Renal cortex interstitium (tissue), 3 donors: ENCODE measurements around the gene STAB1. TPM values are rescaled to one million over a fixed set of nuclear protein-coding genes. Genes with fewer than 3 reads are reported as not detected.

Experiments
- polyA plus RNA-seq, 3 donors: library from polyadenylated mRNA; unstranded; fragments of 120-200 nt; gene quantifications; one replicate each; pipeline ENCODE4 v1.2.1, GENCODE V29; 2013; ENCODE audit not compliant: insufficient read length in 3 of 3

STAB1 gene
- polyA plus RNA-seq, 3 donors: 33.9 to 45.5 (median 44.6) TPM

Other genes starting within 250 kb of the STAB1 start
- 10 to 100 TPM; 17.9 to 20.4 (median 18.2) TPM for gene PPM1M, start 249.6 kb upstream of the STAB1 start, polyA plus RNA-seq
- gene WDR82, start 216.7 kb upstream of the STAB1 start, polyA plus RNA-seq: 100 to 1,000 TPM in 2 of 3 donors, 10 to 100 TPM in 1; 88.4 to 112 (median 110) TPM
- 10 to 100 TPM; 26.2 to 49.4 (median 41.2) TPM for gene GLYCTK, start 207.5 kb upstream of the STAB1 start, polyA plus RNA-seq
- gene DNAH1, start 179.0 kb upstream of the STAB1 start, polyA plus RNA-seq: 10 to 100 TPM; 10.0 to 13.9 (median 10.3) TPM
- gene BAP1, start 85.3 kb upstream of the STAB1 start, polyA plus RNA-seq: 10 to 100 TPM; 84.5 to 92.5 (median 89.8) TPM
- 10 to 100 TPM in 2 of 3 donors, 1 to 10 TPM in 1; 8.1 to 14.1 (median 10.4) TPM for gene PHF7, start 84.7 kb upstream of the STAB1 start, polyA plus RNA-seq
- 10 to 100 TPM; 23.5 to 32.7 (median 24.5) TPM for gene SEMA3G, start 50.2 kb upstream of the STAB1 start, polyA plus RNA-seq
- 1 to 10 TPM; 6.1 to 7.2 (median 6.5) TPM for gene TNNC1, start 41.3 kb upstream of the STAB1 start, polyA plus RNA-seq
- gene NISCH, start 39.7 kb upstream of the STAB1 start, polyA plus RNA-seq: 100 to 1,000 TPM in 2 of 3 donors, 10 to 100 TPM in 1; 99.3 to 150 (median 115) TPM
- gene NT5DC2, start 38.5 kb downstream of the STAB1 start, polyA plus RNA-seq: 100 to 1,000 TPM; 142 to 196 (median 165) TPM
- 10 to 100 TPM; 17.4 to 28.2 (median 20.8) TPM for gene UQCC5, start 41.3 kb downstream of the STAB1 start, polyA plus RNA-seq
- 10 to 100 TPM; 56.3 to 65.6 (median 64.0) TPM for gene PBRM1, start 190.6 kb downstream of the STAB1 start, polyA plus RNA-seq
- 100 to 1,000 TPM in 2 of 3 donors, 10 to 100 TPM in 1; 92.5 to 109 (median 105) TPM for gene GNL3, start 190.7 kb downstream of the STAB1 start, polyA plus RNA-seq
- gene GLT8D1, start 210.5 kb downstream of the STAB1 start, polyA plus RNA-seq: 100 to 1,000 TPM; 123 to 142 (median 127) TPM
- gene SPCS1, start 210.8 kb downstream of the STAB1 start, polyA plus RNA-seq: 100 to 1,000 TPM; 148 to 176 (median 164) TPM